D341Med (cell line): Measurements from ENCODE around the gene NPY2R.

Source experiments
- DNase-seq: peaks from one replicate; pipeline ENCODE4 v3.0.0; 2012; ENCODE audit warnings: low spot score

The NPY2R gene, protein sequence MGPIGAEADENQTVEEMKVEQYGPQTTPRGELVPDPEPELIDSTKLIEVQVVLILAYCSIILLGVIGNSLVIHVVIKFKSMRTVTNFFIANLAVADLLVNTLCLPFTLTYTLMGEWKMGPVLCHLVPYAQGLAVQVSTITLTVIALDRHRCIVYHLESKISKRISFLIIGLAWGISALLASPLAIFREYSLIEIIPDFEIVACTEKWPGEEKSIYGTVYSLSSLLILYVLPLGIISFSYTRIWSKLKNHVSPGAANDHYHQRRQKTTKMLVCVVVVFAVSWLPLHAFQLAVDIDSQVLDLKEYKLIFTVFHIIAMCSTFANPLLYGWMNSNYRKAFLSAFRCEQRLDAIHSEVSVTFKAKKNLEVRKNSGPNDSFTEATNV

DNA sequence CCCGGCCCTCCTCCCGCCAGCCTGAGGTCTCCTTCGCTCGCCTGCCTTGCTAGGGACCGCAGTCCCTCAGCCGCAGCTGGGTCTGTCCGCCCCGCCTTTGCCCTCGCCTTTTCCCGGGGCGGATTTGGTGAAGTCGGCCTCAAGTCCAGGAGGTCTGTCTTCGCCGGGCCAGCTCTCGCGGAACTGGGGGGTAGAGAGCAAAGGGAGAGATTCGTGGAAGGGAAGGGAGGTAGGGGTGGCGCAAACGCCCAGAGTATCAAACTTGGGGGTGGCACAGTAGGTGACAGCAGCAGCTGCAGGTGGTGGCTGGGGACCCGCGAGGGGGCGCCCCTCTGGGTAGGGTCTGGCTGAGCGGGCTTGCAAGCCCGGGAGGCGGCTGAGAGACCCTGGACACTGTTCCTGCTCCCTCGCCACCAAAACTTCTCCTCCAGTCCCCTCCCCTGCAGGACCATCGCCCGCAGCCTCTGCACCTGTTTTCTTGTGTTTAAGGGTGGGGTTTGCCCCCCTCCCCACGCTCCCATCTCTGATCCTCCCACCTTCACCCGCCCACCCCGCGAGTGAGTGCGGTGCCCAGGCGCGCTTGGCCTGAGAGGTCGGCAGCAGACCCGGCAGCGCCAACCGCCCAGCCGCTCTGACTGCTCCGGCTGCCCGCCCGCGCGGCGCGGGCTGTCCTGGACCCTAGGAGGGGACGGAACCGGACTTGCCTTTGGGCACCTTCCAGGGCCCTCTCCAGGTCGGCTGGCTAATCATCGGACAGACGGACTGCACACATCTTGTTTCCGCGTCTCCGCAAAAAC is at the start of gene NPY2R:
Gene NPY2R (plus strand): TSS at position 379 of the 797 bp plus-strand sequence. CDS start 5,304 bp downstream, outside the sequence.
- DNase-seq, result peak; percentile 54

DNA sequence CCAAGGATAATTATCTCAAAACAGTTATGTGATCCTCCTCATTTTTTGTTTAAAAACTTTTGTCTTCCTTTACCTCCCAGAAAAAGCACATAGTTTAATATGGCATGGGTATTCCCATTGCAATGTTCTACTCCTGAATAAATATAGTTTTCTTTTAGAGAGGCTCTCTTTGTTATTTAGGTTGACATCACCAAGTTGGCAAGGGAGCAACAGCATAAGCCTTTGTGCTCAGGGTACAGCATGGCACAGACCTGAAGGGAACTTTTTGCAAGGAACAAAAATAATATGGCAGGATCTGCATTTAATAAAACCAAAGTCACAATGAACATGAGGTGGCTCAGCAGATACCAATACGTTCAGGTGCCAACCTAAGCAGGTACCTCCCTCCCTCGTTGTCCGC is 47.1 kb upstream of the NPY2R start:
- DNase-seq, result no peak

DNA sequence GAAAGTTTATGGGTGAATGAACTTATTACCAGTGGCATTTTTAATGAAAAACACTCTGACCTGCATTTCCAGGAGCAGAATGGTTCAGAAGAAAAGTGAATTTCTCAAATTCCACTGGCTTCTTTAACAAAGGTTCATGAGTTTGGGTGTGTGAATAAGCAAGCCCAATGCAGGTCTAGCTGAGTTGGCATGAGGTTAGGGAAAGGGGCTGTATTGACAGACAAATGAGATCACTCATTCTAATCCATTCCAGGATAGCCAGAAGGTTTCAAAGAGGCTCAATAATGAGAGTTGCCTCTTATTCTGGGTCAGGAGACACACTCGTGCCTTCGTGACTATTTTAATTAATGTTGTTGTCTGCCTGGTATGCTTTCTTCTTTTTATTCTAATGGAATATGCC is 43.7 kb upstream of the NPY2R start:
- DNase-seq, result no peak

DNA sequence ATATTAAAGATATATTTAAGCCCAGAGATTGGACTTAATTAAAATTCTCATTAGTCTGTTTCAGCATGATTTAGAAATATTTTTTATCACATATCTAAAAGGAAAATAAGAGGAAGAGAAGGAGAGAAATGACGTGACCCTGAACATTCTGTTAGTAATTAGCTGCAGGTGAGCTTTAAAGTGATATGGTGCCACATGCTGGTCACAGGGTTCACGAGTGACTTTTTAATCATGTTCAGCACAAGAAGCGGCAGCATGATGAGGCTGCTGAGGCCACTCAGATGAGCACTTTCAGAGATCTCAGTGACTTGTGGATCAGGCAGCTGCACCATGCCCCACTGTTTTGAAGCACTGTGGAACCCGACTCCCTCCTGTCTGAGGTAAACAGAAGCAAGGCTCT is 37.9 kb upstream of the NPY2R start:
- no peak for DNase-seq

DNA sequence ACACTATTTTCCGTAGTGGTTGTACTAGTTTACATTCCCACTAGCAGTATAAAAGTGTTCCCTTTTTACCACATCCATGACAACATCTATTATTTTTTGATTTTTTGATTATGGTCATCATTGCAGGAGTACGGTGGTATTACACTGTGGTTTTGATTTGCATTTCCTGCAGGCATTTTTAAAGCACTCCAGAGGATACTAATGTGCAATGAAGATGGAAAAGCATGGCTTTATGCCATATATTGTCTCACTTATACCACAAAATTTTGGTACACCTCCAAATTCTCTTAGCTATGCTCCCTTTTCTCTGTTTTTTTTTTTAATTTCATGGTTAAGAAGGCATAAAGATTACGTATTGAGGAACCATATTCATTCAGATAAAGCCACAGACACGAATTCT is 35.1 kb upstream of the NPY2R start:
- DNase-seq, result no peak

DNA sequence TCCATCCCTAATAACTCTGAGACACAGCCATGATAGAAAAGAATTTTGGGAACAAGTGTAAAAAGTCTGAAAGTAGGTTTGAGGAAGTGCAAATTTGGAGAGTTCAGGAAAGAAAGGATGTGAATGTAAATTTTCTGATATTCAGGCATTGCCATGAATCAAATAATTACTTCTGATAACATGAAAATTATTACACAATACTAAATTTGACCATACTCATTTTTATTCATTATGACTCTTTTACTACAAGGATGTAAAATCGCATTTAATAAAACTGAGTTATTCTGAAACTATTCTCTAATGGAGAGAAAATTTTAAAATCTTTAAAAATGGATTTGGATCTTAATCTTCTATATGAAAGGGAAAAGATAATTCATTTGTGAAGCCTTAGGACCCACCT is 33.8 kb upstream of the NPY2R start:
- DNase-seq, result no peak

DNA sequence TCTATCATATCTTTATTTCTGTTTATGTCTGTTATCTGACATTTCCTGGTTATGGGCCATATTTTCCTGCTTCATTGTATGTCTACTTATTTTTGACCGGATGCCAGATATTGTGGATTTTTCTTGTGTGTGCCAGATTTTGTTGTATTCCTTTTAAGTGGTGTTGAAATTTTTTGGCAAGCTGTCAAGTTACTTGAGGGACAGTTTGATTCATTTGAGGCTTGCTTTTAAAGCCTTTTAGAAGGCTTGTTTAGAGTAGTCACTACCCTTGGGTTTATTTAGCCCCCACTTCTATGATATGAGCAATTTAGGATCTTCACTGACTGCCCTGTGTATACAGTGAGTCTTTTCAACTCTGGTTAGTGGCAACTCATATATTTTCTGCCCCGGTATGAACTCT is 29.2 kb upstream of the NPY2R start:
- no peak for DNase-seq

DNA sequence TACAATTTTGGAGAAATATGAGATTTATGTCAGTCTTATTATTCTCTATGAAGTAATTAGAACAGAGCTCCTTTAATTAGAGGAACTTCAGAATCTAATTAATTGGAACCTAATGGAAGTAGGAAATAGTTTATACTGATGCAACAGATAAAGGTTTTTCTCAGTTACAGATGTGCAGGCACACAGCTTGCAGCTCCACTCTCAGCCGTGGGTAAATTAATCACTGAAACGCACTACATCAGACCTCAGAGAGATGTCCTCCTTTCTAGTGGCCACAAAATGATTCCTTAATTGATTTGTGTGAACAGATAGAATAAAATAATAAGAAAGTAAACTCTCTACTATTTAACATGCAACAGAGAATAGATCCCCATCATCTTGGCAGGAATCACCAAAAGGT is 21.5 kb upstream of the NPY2R start:
- DNase-seq, result no peak

DNA sequence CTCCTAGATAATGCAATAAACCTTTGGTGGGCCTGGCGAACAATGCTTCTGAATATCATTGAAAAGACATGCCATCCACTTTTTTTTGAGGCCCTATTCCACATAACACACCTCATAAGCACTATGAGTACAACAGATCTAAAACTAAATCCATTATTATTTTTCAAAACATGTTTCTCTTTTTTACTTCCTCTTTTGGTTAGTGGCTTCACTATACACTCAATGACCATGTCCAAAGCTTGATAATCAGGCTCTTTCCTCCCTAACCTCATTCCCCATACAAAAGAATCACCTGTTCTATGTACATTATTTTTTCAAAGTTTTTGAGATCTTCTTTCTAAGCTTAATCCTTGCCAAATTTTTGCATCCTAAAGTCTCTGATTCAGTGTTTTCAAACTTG is 20.4 kb upstream of the NPY2R start:
- DNase-seq, result no peak

DNA sequence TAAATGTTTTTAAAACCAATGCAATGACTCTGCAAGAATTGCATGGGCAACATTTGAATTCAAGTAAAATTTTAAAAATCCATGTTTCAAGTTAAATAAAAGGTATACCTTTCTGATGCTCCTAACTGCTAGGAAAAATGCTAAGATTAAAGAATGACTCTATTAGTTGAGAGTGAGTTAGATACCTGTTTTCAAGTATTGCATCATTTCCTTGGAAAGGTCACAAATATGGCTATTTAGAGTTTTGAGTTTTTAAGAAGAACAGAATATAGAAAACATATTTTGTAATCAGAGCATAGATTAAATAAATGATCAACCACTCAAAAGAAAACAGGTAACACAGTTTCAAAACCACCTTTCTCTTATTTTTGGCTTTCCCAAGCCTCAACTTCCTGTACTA is 18.3 kb upstream of the NPY2R start:
- DNase-seq, result no peak

DNA sequence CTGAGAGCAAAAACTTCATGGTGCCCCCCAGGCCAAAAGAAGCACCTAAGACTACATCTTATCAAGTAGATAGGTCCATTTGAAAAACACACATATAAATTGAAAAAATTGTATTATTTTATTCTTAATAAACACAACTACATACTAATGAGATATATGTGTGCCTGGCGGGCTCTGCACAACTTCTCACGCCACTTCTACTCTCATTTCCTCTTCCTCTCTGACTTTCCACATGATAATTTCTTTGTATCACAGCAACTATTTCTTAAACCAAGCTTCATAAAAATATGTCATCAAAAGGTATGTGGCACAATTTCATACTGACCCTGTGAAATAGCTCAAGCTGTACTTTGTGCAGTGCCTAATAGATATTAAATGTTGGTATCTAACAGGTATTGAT is 10.7 kb upstream of the NPY2R start:
- DNase-seq, result no peak

DNA sequence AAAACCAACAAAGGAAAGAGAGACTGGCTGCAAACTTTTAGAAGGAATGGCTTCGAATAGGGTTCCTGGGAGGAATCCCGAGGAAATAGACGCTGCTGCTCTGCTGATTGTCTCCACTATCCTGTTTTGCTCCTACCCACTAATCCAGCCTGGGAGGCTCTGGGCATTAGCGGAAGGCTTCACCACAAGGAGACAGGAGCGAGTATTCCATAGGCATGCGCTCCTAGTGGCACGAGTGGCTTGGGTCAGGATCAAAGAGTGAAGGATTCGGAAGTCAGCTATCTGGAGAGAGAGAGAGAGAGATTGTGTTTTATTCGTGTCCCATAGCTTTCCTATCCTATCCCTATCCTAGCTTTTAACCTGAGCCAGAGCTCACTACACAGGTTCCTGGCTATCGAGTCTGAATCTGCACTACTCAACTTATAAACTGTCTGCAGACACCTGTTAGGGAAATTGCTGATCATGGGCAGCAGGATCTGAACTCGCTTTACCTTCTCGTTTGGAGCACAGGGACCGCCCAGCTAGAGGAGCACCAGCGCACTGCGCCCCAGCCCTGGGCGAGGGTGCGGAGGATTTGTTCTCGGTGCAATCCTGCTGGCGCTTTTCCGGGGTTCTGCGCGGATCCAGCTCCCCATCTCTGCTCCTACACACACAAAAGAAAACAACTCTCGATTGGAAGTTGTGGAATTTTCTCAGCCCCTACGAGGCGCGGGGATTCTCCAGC is 740 bp upstream of the NPY2R start:
- peak; percentile 66 for DNase-seq

DNA sequence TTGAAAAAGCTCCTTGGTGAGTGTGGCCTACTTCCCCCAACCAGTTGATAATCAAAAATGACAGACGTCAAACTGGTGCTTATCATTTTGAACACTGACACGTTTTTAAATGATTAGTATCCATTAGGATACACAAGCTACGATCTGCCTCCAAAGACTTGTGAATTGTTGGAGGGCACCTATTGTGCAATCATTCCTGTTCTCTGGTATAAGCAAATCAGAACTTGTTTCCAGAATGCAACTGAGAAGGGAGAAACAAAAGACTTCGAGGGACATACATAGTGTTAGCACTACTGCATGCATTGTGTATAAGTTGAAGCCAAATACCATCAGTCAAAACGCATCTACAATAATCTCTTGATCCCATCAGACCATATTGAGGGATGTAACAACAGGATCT is 11.6 kb downstream of the NPY2R start:
- DNase-seq, result no peak

DNA sequence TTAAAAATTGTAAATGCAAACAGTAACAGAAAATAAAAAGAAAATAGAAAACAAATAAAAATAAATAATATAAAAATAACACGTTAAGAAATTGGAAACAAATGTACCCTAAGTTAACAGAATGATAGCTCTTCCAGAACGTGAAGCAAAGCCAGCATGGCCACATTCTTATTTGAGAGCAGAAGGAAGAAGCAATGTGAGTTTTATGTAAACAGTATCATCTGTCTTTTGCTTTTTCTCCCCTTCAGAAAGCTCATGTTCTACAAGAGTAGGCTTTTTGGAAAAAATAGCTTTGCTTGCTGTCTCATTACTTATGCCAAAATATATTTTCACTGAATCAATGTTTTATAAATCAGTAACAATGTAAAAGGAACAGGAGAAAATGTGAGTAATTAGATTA is 18.7 kb downstream of the NPY2R start:
- DNase-seq, result no peak

DNA sequence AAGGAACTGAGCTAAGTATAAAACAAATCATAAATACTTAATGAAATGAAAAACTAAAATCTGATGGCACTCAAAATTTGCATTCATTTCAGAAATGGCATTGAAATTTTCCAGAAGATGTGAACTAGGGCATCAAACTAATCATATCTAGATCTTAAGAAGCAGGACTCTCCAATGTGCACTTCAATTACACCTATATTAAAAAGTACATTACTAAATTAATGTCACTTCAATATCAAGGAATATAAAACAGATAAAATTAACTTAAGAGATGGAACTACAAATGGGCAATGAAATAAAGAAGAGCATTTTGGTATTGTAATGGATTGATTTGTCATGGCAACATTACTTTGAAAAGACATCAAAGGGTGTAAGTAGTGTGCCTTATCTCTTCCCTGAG is 20.3 kb downstream of the NPY2R start:
- no peak for DNase-seq

DNA sequence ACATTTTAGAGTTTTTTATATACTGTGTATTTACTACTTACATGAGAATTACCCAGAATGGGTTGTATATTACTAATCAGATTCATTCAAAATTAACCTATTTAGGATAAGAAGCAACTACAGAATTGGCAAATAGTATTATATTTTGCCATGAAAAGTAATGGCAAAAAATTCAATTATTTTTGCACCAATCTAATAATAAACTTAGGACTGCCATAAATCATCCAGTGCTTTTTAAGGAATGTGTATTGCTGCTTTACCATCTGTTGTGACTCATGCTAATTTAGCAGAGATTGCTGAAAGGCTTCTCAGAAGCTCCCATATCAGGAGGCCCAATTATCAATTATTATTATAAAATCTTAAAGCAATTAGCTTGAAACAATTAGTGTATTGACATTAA is 24.0 kb downstream of the NPY2R start:
- DNase-seq, result no peak

DNA sequence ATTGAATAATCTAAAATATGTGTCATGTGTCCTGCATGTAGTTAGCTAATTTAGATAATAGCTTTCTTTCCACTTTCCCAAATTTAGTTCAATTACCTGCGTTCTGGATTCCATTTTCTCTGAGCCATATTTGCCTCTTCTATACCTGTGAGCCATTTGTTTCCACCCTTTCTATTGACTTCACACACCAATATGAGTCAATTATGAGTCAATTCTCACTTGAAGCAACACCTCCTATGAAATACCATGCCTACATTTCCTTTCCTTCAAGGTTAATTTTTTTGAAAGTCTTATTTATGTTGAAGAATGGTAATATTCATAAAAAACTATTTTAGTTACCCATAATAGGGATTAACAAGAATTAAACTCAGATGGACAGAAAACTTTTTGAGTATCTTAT is 25.8 kb downstream of the NPY2R start:
- DNase-seq, result no peak

DNA sequence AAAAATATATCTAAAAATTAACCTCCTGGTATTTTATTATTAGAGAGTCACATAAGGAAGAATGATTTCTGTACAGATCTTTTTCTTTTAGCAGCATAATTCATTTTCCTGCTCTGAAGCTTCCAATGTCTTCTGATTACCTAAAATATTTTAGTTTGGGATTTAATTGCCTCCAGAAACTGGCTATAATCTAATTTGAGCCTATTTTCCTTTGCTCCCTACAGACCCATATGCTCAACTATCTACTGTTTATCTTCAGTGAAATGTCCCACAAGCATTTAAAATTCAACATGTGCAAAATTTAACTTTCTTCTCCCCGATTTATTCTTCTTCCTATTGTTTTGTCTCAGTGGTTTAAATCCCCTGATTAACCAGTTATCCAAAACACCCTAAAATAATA is 29.1 kb downstream of the NPY2R start:
- no peak for DNase-seq

DNA sequence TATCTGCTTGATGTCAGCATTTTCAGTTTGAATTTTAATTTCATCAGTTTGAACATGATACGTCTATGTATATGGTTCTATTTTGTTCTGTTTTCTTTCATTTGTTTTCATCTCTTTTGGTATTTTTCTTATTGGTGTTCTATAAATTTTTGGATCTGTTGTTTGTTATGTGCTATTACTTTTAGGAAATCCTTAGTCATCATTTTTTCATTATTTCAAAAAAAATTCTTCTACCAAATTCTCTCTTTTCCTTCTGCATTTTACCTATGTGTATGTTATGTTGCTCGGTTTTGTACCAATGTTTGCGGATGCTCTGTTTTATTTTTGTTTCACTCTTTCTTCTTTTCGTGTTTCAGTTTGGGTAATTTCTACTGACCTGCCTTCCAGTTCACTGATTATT is 32.8 kb downstream of the NPY2R start:
- no peak for DNase-seq

DNA sequence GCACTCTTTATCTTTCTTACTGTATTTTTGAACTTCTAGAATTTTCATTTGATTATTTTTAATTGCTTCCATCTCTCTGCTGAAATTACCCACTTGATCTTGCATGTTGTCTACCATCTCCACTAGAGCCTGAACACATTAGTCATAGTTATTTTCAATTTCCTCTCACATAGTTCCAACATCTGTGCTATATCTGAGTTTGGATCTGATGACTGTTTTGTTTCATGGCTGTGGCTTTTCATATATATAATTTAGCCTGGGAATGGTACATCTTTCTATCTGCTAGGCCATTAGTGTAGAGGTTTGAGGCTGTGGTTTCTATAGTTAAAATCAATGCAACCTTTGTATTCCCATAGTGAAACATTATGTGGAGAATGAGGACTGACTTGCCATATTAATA is 33.2 kb downstream of the NPY2R start:
- no peak for DNase-seq

DNA sequence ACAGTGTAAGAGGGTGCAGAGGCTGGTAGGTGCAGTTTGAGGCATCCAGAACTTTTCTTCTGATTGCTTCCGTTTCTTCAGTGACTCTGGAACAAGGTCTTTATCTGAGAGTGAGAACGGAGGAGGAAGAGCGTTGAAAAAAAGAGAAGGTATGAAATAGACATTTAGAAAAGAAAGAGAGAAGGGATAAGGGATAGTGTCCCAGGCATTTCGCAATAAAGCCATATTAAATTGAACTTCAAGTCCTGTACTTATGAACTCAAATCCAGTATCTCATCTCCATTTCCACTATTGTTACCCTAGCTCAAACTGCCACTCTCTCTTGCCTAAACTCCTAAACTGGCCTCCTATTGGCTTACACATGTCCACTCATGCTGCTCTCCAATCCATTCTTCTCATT is 36.7 kb downstream of the NPY2R start:
- DNase-seq, result no peak

DNA sequence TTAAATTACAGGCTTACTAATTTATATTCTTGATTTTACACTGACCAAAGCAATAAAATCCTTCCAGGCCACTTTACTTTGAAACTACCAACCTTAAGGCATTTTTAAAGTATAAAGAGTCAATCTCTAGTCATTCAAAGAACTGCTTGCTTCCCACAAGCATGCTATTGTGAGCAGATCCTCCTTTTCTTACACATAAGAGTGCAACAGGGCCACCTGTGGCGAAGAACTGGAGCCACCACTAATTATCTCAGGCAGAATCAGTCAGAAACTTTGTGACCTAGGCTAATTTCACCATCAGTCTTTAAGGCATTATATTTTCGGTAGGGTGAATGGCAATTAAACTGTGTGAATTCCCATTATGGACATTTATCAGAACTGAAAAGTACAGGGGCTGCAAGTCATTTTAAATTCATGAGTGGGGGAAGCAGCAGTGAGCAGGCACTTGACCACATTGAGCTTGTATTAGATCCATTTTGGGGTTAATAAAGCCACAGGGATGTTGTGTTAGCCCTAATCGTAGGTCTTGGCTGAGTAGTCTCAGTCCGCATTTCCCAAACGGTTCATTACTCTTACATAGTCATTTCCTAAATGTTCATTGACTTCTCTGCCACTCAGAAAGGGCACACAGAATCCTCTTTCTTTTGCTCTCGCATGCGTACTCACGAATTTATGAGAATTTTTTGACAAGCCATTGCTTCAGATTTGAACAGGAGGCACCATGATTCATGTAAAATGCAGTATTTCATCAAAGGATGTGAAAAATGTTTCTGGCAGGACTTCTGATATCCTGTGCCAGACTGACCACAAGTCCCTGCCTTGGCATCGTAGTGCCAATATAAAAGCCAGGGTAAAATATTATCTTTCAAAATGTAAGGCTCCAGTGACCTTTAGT is 39.8 kb downstream of the NPY2R start:
- no peak for DNase-seq
